Neural progenitor cell (in vitro differentiated cells): ENCODE results near the gene CGN. TPM values are rescaled to one million over a fixed set of nuclear protein-coding genes. Genes with fewer than 3 reads are reported as not detected.

Source experiments
- DNase-seq: peaks from one replicate; pipeline ENCODE4 v3.0.0-alpha.2; 2016; ENCODE audit warnings: low spot score
- H2AFZ ChIP-seq: fragments of 200-600 bp; sonication (generic); replicated peaks from 2 replicates; pipeline ENCODE4 v1.6.1; 2016; ENCODE audit warnings: antibody characterized with exemption
- H3F3A ChIP-seq: fragments of 200-600 bp; sonication (generic); 2 replicates; pipeline ENCODE4 v1.6.1; 2016; ENCODE audit warnings: antibody characterized with exemption, low read depth
- H3K27ac ChIP-seq: fragments of 200-600 bp; sonication (generic); 2 replicates; pipeline ENCODE4 v1.5.1; 2016; ENCODE audit warnings: mild to moderate bottlenecking
- H3K27me3 ChIP-seq: fragments of 200-600 bp; sonication (generic); 2 replicates; pipeline ENCODE4 v1.6.1; 2016; ENCODE audit warnings: mild to moderate bottlenecking, moderate library complexity
- H3K36me3 ChIP-seq: fragments of 200-600 bp; sonication (generic); 2 replicates; pipeline ENCODE4 v1.5.1; 2016
- H3K4me1 ChIP-seq: fragments of 200-600 bp; sonication (generic); 2 replicates; pipeline ENCODE4 v1.6.1; 2016; ENCODE audit warnings: mixed run types
- H3K4me2 ChIP-seq: fragments of 200-600 bp; sonication (generic); 2 replicates; pipeline ENCODE4 v1.6.1; 2016
- H3K4me3 ChIP-seq: fragments of 200-600 bp; sonication (generic); 2 replicates; pipeline ENCODE4 v1.5.1; 2016
- H3K79me2 ChIP-seq: fragments of 200-600 bp; sonication (generic); 2 replicates; pipeline ENCODE4 v1.6.1; 2016; ENCODE audit warnings: low read depth
- H3K9ac ChIP-seq: fragments of 200-600 bp; sonication (generic); 2 replicates; pipeline ENCODE4 v1.6.1; 2016
- H3K9me3 ChIP-seq: fragments of 200-600 bp; sonication (generic); 2 replicates; pipeline ENCODE4 v1.5.1; 2016; ENCODE audit warnings: low read depth
- H4K20me1 ChIP-seq: fragments of 200-600 bp; sonication (generic); 2 replicates; pipeline ENCODE4 v1.6.1; 2016; ENCODE audit warnings: low read depth
- H3K27ac Mint-ChIP-seq: 3 replicates; pipeline ENCODE4 v1.8.0; 2021; ENCODE audit warnings: mixed read lengths
- H3K27me3 Mint-ChIP-seq: 2 replicates; pipeline ENCODE4 v1.8.0; 2022; ENCODE audit warnings: low read depth, mild to moderate bottlenecking, inconsistent platforms, moderate library complexity, mixed read lengths; ENCODE audit not compliant: insufficient read depth
- H3K36me3 Mint-ChIP-seq: 3 replicates; pipeline ENCODE4 v1.8.0; 2021; ENCODE audit warnings: mixed read lengths
- H3K4me1 Mint-ChIP-seq: 3 replicates; pipeline ENCODE4 v1.8.0; 2021; ENCODE audit warnings: mixed read lengths
- H3K4me3 Mint-ChIP-seq: 3 replicates; pipeline ENCODE4 v1.8.0; 2021; ENCODE audit warnings: mild to moderate bottlenecking, moderate library complexity, mixed read lengths
- H3K9me3 Mint-ChIP-seq: 3 replicates; pipeline ENCODE4 v1.8.0; 2020; ENCODE audit warnings: mixed read lengths
- EZH2 ChIP-seq: fragments of 200-600 bp; sonication (generic); IDR thresholded peaks from 2 replicates; pipeline ENCODE4 v1.6.1; 2017; ENCODE audit warnings: antibody characterized with exemption, mild to moderate bottlenecking, moderate library complexity
- EZH2phosphoT487 ChIP-seq: fragments of 200-600 bp; sonication (generic); IDR thresholded peaks from 2 replicates; pipeline ENCODE4 v1.6.1; 2017; ENCODE audit warnings: antibody characterized with exemption
- total RNA-seq: library from RNA; depleted of rRNA; stranded (reverse); fragments of >200 nt; gene quantifications from 2 replicates; pipeline ENCODE4 v1.2.3, GENCODE V29; 2015; ENCODE audit warnings: low replicate concordance
- TF ChIP-seq, protein P1 (sequence below): fragments of 200-600 bp; sonication (generic); IDR thresholded peaks from 2 replicates; pipeline ENCODE4 v1.5.1; 2017; ENCODE audit warnings: antibody characterized with exemption, mild to moderate bottlenecking

CGN gene
- total RNA-seq, 1 donor from 2014 or later, result 5.4 TPM

DNA sequence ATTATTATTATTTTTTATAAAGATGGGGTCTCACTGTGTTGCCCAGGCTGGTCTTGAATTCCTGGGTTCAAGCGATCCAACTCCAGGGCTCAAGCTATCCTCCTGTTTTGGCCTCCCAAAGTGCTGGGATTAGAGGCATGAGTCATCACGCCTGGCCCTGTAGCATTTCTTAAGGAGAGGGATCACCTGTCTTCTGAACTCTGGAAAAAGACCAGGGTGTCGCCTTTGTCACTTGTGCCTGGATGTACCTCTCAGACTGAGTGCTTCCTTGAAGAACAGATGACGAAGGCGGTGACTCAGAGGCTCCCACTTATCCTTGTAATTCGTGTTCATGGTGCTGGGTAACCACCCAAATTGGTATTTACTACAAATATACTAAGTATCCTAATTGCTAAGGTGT, 2.4 kb upstream of the CGN start:
- peaks cover 5% of the 10 kb centered on the region for H3K27me3 Mint-ChIP-seq
- H3K27ac Mint-ChIP-seq, result no peak overlapping the region
- H3K4me1 Mint-ChIP-seq, result peaks cover 26% of the 10 kb centered on the region
- Histone ChIP-seq H3K79me2 (peaks cover 4% of the 10 kb centered on the region), H3K4me3 (no peak overlapping the region), H3K4me2 (no peak overlapping the region), H4K20me1 (peaks cover 20% of the 10 kb centered on the region), H3K4me1 (peaks cover 32% of the 10 kb centered on the region), H3K9ac (no peak overlapping the region), H3K9me3 (no peaks in the 10 kb centered on the region), H3K27me3 (no peaks in the 10 kb centered on the region), H2AFZ (no peak overlapping the region), H3F3A (peaks cover 49% of the 10 kb centered on the region), H3K27ac (no peak overlapping the region), H3K36me3 (no peaks in the 10 kb centered on the region)
- no peaks in the 10 kb centered on the region for H3K9me3 Mint-ChIP-seq
- no peak for TF ChIP-seq EZH2
- TF ChIP-seq, protein P1, sequence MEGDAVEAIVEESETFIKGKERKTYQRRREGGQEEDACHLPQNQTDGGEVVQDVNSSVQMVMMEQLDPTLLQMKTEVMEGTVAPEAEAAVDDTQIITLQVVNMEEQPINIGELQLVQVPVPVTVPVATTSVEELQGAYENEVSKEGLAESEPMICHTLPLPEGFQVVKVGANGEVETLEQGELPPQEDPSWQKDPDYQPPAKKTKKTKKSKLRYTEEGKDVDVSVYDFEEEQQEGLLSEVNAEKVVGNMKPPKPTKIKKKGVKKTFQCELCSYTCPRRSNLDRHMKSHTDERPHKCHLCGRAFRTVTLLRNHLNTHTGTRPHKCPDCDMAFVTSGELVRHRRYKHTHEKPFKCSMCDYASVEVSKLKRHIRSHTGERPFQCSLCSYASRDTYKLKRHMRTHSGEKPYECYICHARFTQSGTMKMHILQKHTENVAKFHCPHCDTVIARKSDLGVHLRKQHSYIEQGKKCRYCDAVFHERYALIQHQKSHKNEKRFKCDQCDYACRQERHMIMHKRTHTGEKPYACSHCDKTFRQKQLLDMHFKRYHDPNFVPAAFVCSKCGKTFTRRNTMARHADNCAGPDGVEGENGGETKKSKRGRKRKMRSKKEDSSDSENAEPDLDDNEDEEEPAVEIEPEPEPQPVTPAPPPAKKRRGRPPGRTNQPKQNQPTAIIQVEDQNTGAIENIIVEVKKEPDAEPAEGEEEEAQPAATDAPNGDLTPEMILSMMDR, result no peak
- TF ChIP-seq EZH2phosphoT487, result no peak
- H3K36me3 Mint-ChIP-seq, result no peaks in the 10 kb centered on the region
- DNase-seq, result no peak
- H3K4me3 Mint-ChIP-seq, result peak overlapping the region; percentile 59

DNA sequence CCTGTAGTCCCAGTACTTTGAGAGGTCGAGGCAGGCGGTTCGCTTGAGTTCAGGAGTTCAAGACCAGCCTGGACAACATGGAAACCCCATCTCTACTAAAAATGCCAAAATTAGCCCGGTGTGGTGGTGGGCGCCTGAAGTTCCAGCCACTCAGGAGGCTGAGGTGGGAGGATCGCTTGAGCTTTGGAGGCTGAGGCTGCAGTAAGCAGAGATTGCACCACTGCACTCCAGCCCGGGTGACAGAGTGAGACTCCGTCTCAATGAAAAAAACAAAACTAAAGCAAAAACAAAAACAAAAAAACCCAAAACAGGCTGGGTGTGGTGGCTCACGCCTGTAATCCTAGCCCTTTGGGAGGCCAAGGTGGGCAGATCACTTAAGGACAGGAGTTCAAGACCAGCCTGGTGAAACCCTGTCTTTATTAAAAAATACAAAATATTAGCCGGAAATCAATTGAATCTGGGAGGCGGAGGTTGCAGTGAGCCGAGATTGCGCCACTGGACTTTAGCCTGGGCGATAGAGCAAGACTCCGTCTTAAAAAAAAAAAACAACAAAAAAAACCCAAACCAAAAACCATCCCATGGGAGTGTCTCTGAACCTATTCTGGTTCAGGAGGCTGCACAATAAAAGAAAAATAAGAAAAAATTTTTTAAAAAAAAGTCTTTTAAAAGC, 1.7 kb upstream of the CGN start:
- Histone ChIP-seq H3K4me1 (peaks cover 38% of the 10 kb centered on the region), H3K36me3 (no peaks in the 10 kb centered on the region), H3K27me3 (no peaks in the 10 kb centered on the region), H3F3A (peaks cover 52% of the 10 kb centered on the region), H3K27ac (peak overlapping the region; percentile 84), H3K4me3 (peak overlapping the region; percentile 83), H4K20me1 (peaks cover 20% of the 10 kb centered on the region), H2AFZ (no peak overlapping the region), H3K79me2 (peaks cover 10% of the 10 kb centered on the region), H3K4me2 (peak overlapping the region; percentile 98), H3K9ac (no peak overlapping the region), H3K9me3 (no peaks in the 10 kb centered on the region)
- Mint-ChIP-seq H3K4me3 (peak overlapping the region; percentile 64), H3K4me1 (peaks cover 32% of the 10 kb centered on the region), H3K9me3 (no peaks in the 10 kb centered on the region), H3K27ac (no peak overlapping the region), H3K27me3 (peaks cover 5% of the 10 kb centered on the region), H3K36me3 (no peaks in the 10 kb centered on the region)
- TF ChIP-seq, protein P1, result no peak
- TF ChIP-seq EZH2, result no peak
- no peak for TF ChIP-seq EZH2phosphoT487
- no peak for DNase-seq

DNA sequence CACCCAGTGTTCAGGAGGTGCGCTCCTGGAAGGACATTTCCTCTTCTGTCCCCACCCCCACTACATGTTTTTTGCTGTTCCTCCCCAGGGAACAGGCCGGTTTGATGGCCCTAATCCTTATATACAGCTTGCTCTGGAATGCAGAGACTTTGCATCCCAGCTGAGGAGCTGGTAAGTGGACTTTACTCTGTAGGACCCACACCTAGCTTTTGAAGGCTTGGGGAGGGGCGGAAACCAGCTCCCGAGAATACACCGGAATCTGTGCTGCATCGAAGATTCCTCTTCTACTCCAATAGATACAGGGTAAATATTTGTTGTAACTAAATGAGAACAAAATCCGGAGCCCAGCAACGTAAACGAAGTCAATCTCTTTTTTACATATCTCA, 1.2 kb upstream of the CGN start:
- Histone ChIP-seq H3K4me2 (peak overlapping the region; percentile 98), H2AFZ (peak overlapping the region; percentile 46), H3K27ac (peak overlapping the region; percentile 84), H3K79me2 (peaks cover 16% of the 10 kb centered on the region), H3K27me3 (no peaks in the 10 kb centered on the region), H3K9ac (no peak overlapping the region), H3K9me3 (no peaks in the 10 kb centered on the region), H3K4me1 (peaks cover 38% of the 10 kb centered on the region), H3K36me3 (no peaks in the 10 kb centered on the region), H3F3A (peaks cover 52% of the 10 kb centered on the region), H4K20me1 (peaks cover 20% of the 10 kb centered on the region), H3K4me3 (peak overlapping the region; percentile 83)
- peaks cover 32% of the 10 kb centered on the region for H3K4me1 Mint-ChIP-seq
- peak; percentile 71 for DNase-seq
- peak overlapping the region; percentile 88 for H3K4me3 Mint-ChIP-seq
- H3K9me3 Mint-ChIP-seq, result no peaks in the 10 kb centered on the region
- H3K27me3 Mint-ChIP-seq, result peaks cover 5% of the 10 kb centered on the region
- H3K36me3 Mint-ChIP-seq, result no peaks in the 10 kb centered on the region
- TF ChIP-seq EZH2 (no peak), EZH2phosphoT487 (no peak)
- TF ChIP-seq, protein P1, result no peak
- H3K27ac Mint-ChIP-seq, result no peak overlapping the region
